ENCODE measurements around the gene RGMB.
"Not testable (repeated sequence)": the region's sequence is repeated elsewhere in the genome, so short reads cannot be mapped to it uniquely, and the experiment has no call there.

Gene RGMB, protein sequence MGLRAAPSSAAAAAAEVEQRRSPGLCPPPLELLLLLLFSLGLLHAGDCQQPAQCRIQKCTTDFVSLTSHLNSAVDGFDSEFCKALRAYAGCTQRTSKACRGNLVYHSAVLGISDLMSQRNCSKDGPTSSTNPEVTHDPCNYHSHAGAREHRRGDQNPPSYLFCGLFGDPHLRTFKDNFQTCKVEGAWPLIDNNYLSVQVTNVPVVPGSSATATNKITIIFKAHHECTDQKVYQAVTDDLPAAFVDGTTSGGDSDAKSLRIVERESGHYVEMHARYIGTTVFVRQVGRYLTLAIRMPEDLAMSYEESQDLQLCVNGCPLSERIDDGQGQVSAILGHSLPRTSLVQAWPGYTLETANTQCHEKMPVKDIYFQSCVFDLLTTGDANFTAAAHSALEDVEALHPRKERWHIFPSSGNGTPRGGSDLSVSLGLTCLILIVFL

DNA sequence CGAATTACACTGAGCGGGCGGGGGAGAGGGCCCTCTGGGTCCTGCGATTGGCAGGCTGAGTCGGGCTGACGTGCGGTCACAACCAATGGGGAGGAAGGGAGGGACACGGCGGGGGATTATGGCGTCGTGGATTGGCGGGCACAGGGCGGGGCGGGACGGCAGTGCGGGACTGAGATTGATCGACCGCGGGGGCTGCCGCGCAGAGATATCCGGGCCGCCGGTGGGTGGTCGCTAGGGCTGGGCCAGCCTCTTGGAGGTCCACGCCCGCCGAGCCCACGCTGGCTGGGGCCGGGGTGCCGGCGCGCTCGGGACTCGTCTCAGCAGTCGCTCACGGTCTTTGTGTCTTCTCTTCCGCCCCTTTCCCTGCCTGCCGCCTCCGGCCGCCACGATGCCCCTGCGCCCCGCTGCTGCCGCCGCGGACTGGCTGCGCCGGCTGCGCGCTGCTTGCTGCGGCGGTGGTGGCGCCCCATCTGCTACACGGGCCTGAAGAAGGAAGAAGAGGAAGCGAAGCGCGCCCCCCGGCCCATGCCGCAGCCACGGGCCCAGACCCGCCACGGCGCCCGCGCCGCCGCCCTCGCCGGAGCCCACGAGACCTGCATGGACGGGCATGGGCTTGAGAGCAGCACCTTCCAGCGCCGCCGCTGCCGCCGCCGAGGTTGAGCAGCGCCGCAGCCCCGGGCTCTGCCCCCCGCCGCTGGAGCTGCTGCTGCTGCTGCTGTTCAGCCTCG lies at the start of gene RGMB:
Gene RGMB, plus strand, starts transcription at position 200 of the 728 bp plus-strand sequence. Its CDS starts 408 bp downstream, at position 608.
- DNase-seq, result peak; percentile 89 to 94

DNA sequence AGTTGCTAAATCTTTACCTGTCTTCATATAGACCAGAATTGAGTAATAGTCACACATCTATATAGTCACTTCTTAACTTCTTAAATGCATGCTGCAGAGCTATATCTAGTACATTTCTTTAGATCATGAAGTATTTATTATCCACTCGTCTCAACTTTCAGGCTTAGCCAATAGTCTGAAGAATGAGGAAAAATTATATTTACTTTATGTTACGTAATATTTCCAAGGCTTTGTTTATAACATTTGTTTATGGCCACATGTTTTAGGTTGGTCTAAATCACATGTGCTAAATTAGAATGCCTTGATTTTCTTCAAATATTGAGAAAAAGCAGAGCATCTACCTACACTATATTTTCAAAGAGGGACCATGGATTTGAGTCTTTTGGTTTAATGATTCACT lies 47.2 kb upstream of the RGMB start:
- DNase-seq, result no peak

DNA sequence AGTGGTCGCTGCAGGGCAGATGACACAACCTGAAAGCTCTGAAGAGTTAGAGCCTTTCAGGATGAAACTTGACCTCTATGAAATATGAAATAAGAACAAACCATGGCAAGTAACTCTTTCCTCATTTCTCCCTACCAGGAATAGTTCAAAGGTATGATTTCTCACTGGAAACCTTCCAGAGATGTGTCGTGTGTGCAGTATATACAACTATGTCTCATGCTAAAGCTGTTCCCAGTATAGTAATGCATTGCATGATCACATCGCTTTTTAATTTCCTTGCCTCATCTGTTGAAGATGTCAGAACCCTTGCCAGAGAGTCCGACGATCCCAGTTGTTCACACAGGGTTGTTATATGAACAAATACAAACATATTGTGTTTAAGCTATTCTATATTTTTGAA lies 45.8 kb upstream of the RGMB start:
- no peak for DNase-seq

DNA sequence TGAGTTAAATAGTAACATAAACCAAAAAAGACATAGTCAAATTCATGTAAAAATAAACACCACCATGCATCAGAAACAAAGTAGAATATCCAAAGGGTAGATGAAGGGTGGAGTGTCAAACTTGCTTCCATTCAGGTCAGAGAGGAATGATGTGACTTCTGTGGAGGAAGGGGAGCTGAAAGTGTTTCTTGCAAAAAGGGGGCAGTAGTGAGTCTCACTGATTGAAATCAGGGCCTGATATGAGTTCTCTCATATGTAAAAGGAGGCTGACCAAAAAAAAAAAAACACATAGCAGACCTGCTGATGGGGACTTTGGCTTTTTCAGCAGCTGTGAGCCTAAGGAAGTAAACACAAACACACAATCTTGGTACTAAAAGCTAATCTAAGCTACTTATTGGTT lies 38.8 kb upstream of the RGMB start:
- DNase-seq, result no peak

DNA sequence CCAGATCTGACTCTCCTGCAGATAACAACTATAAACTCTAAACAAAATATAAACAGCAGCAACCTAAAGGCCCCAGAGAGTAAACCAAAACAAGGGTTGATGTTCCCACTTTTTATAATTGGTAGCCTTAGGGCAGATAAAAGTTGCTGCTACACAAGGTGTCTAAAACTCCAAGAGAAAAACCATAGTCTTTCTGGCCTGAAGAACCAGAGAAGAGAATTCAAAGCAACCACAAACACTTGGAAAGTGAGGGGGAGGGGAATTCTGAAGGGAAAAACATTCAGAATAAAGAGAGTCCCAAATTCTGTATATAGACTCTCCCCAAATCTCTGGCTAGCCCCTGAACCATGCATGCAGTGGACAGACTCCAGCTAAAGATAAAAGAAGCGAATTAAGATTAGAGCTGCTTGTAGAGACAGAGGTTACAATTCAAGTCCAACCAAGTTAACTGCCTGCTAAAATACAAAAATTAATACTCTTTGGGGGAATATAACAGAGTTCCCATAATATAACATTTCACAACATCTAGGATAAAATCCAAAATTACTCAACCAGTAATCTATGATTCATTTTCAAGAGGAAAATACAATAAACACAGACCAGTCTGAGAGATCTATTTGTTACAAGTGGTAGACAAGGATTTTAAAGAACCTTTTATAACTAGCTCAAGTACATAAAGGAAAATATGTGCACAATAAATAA lies 37.5 kb upstream of the RGMB start:
- DNase-seq, result no peak

DNA sequence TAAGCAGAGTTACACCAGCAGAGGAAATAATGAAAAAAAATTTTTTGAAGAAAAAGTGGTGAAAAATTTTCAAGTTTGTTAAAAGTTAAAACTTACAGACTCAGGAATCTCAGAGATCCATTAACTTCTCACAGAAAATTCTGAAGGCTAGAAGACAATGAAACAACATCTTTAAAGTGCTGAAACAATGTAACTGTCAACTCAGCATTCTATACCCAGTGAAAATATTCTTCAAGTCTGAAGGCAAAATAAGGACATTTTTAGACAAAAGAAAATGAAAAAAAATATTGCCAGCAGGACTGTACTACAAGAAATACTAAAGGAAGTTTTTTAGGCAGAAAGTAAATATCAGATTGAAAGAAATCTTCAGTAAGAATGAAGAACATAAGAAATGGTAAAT lies 36.7 kb upstream of the RGMB start:
- no peak for DNase-seq

DNA sequence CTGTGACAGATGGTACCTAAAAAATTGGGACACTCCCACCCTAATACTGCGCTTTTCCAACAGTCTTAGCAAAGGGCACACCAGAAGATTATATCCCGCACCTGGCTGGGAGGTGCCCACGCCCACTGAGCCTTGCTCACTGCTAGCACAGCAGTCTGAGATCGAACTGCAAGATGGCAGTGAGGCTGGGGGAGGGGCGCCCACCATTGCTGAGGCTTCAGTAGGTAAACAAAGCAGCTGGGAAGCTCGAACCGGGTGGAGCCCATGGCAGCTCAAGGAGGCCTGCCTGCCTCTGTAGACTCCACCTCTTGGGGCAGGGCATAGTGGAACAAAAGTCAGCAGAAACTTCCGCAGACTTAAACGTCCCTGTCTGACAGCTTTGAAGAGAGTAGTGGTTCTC lies 36.0 kb upstream of the RGMB start:
- DNase-seq, result not testable (repeated sequence)

DNA sequence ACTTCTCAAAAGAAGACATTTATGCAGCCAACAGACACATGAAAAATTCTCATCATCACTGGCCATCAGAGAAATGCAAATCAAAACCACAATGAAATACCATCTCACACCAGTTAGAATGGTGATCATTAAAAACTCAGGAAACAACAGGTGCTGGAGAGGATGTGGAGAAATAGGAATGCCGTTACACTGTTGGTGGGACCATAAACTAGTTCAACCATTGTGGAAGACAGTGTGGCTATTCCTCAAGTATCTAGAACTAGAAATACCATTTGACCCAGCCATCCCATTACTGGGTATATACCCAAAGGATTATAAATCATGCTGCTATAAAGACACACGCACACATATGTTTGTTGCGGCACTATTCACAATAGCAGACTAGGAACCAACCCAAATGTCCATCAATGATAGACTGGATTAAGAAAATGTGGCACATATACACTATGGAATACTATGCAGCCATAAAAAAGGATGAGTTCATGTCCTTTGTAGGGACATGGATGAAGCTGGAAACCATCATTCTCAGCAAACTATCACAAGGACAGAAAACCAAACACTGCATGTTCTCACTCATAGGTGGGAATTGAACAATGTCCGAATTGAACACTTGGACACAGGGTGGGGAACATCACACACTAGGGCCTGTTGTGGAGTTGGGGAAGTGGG lies 34.8 kb upstream of the RGMB start:
- not testable (repeated sequence) for DNase-seq

DNA sequence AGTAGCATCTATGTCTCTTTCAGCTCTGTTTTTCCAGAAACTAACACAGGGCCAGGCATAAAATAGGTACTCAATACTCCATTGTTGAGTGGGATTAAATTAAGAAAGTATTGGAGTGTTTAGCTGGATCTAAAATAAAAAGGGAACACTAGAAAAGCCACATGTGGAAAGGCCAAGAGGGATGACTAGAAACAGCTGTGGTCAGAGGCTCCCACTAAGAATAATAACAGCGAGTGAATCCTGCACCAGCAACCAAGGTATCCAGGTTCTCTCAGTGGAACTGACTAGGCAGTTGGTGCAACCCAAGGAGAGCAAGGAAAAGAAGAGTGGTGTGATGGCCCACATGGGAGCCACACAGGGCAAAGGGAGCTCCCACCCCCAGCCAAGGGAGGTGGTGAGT lies 31.5 kb upstream of the RGMB start:
- DNase-seq, result no peak

DNA sequence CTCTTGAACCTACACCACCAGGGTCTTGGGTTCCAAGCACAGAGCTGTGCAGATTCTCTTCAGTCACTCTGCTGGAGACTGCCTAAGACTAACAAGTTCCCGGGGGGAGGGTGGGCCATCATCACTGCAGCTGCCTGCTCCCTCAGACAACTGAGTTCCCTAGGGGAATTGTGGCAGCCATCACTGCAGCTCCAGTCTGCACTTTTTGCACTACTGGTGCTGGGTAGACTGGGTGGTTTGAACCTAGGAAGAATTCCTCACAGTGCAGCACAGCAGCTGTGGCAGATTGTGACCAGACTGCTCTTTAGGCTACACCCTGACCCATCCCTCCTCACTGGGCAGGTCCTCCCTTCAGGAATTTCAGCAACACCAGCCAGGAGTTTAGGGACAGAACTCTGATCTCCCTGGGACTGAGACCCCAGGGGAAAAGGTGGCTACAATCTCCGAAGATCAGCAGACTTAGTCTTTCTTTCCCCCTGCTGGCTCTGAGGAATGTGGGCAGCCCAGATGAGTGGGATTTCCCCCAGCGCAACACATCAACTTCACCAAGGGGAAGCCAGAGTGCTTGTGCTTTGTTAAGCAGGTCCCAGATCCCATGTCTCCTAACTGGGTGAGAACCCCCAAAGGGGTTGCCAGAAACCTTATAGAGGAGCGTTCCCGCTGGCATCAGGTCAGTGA lies 30.9 kb upstream of the RGMB start:
- DNase-seq, result no peak

DNA sequence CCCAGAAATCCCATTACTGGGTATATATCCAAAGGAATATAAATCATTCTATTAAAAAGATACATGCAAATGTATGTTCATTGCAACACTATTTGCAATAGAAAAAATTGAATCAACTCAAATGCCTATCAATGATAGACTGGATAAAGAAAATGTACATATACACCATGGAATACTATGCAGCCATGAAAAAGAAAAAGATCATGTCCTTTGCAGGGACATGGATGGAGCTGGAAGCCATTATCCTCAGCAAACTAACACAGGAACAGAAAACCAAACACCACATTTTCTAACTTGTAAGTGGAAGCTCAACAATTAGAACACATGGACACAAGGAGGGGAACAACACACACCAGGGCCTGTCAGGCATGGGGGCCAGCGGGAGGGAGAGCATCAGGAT lies 25.2 kb upstream of the RGMB start:
- DNase-seq, result not testable (repeated sequence)

DNA sequence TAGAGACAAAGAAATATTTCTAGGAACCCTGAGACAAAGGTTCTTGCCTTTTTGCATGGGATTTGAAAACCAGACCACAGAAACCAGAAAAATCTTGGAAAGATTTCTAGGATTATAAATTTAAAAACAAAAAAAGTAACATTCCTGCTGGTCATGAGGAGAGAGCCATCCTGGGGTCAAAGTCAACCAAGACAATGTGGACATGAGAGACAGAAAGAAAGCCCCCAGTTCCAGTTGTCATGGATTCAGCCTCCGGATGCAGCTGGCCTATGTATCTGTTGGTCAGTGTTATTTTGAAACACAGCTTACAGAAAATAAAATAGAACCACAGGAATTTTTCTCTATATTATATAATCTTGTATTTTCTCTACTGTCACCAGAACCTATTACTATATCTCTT lies 24.4 kb upstream of the RGMB start:
- no peak for DNase-seq

DNA sequence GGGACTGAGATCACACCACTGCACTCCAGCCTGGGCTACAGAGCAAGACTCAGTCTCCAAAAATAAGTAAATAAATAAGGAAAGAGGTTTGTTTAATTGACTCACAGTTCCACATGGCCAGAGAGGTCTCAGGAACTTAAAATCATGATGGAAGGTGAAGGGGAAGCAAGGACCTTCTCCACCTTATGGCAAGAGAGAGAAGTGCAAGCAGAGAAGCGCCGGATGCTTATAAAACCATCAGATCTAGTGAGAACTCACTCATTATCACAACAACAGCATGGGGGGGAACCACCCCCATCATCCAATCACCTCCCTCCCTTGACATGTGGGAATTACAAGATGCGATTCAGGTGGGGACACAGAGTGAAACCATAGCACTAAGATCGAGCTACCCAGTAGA lies 22.8 kb upstream of the RGMB start:
- DNase-seq, result no peak

DNA sequence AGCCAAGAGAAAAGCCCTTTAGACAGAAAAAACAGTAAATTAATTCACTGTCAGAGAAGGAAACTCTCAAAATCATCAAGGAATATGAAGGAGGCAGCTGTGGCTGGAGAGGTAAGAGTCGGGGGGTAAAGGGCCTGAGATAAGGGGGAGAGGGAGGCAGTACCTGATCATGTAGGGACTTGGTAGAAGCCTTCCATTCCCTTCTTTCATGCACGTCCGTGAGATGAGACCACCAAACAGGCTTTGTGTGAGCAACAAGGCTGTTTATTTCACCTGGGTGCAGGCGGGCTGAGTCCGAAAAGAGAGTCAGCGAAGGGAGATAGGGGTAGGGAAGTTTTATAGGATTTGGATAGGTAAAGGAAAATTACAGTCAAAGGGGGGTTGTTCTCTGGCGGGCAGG lies 21.1 kb upstream of the RGMB start:
- DNase-seq, result not testable (repeated sequence)

DNA sequence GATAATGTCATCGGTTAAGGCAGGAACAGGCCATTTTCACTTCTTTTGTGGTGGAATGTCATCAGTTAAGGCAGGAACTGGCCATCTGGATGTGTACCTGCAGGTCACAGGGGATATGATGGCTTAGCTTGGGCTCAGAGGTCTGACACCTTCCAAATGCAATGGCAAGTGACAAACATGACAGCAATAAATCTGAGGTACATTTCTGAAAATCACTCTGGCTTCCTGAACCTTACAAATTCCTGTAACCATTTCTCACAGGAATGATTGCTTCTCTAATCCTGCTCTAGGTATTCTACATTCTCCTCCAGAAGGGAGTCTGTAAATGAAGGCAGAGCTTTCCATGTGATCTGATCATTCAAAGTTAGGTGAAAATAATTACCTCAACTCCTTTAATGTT lies 20.7 kb upstream of the RGMB start:
- DNase-seq, result not testable (repeated sequence)

DNA sequence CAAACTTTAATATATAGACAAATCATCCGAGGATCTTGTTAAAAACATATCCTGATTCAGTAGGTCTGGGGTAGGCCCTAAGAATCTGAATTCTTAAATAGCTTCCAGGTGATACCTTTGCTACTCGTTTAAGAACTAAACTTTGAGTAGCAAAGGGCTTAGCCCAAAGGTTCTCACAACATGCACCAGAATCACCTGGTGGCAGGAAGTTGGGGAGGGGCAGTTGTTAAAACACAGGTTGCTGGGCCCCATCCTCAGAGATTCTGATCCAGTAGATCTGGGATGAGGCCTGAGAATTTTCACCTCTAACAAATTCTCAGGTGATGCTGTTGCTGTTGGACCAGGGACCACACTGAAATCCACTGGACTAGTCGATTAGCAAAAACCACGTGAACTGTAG lies 20.0 kb upstream of the RGMB start:
- DNase-seq, result no peak

DNA sequence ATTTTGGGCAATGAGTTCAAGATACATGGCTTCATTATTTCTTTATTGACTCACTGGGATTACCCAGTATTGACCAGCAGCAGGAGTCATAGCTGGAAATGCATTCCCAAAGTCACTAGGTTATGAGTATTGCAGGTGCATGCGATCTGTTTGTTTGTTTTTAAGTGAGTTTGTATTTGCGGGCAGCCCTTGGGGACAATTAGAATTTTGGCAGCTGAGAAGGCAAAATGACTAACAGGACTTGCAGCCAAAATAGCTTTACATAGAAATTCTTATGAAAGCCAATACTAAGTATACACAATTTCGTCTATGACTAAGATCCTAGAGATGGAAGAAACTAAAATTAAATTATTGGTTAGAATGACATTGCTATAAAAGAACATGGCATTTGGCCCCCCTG lies 18.1 kb upstream of the RGMB start:
- no peak for DNase-seq

DNA sequence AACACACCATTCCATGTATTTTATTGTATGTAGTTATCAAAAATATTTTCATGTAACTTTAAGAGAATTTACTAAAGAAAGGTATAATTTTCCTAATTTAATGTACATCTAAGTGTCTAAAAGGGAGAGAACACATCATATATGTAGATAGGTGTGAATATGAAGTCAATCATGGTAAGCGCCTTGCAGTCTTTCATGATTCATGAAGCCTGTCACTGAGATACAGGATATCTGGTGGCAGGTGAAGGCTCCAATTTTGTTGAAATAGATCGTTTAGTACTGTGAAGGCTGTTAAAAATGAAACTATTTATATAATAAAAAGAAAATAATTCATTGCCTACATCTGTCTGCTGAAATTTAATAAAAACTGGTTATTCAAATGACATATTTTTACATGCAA lies 15.5 kb upstream of the RGMB start:
- no peak for DNase-seq

DNA sequence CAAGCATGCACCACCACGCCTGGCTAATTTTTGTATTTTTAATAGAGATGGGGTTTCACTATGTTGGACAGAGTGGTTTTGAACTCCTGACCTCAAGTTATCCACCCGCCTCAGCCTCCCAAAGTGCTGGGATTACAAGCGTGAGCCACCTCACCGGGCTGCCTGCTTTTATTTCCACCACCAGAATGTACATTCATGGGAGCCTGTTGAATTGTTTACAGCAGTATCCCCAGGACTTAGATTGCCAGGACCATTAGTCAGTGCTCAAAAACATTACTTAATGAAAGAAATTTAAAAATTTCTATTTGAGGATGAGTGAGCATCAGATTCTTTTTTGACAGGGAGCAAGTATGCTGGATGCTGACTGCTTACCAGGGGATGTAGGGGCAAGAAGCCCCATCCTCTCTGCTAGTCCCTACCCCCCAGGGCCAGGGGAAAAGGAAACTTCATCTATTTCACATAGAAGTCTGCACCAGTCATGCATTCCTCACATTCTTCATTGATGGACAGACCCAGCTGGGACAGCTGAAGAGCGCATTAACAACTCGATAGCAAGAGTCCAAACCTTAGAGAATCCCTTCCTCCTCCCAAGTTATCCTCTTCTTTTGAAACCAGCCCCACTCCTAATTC lies 10.3 kb upstream of the RGMB start:
- no peak for DNase-seq

DNA sequence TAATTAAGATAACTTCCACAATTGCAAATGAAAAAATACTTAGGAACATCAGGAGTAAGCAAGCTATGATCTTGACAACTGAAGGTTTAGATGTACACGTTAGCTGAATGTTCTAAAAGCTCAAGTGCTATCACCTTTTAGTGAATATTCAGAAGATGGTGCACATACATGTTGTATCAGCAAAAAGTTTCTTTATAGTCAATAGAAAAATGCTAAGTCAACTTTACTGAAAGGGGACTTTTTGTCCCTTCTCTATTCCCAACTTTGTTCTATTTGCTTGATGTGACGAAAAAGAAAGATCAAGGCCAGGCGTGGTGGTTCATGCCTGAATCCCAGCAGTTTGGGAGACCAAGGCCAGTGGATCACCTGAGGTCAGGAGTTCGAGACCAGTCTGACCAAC lies 7.6 kb upstream of the RGMB start:
- DNase-seq, result no peak

DNA sequence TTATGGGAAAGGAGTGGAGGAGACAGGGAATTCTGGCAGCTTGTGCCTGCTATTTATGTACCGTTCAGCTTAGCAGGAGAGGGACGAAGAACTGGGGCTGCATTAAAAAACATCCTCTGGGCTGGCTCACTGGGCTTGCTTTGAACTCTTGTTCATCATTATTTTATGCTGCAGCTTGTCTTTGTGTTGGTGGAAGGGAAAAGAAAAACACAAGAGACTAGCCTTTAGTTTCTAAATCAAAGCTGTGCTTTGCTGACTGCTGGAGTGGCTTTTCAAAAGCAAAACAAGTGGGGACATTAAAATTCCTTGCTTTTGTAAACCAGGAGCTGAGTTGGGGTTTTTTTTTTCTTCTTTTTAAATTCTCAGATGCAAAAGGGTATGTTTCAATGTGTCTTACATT lies 5.9 kb upstream of the RGMB start:
- no peak for DNase-seq
